ENCODE measurements around the gene KIAA1217.

The KIAA1217 gene

DNA sequence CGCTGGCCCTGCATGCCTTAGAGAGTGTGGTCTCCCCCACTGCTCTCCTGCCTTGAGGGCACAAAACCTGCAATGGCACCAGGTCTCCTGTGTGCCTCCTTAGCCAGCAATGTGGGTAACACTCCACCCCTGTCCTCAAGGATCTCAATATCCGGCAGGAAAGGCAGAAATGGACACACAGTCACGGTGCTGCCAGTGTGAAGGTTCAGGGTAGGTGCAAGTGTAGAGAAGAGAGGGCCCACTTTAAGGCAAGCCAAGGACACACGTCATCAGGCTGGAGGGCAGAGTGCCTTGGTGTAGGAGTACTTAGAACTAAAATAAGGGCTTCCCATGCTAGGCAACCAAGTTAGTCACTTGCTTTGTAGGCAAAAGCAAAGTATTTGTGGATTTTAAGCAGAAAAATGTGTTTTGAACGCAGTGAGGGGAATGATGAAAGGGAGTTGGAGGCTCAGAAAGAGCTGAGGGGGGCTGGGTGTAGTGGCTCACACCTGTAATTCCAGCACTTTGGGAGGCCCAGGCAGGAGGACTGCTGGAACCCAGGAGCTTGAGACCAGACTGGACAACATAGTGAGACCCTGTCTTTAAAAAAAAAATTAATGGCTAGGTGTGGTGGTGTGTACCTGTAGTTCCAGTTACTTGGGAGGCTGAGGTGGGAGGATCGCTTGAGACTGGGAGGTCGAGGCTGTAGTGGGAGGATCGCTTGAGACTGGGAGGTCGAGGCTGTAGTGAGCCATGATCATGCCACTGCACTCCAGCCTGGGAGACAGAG, 361.9 kb downstream of the KIAA1217 start:
- DNase-seq (ENCODE audit: extremely low read depth, low read depth) = no peak
- no peak for TF ChIP-seq CTCF (IDR thresholded peaks at IDR 0.05; ENCODE audit: low read depth, low read length, missing control alignments)
- no peak overlapping the region for H3K4me3 ChIP-seq (replicated peaks; ENCODE audit: low read depth, low read length)

GRCh38 chr10:24571870-24572450, 363.0 kb downstream of the KIAA1217 start:
- no peak for TF ChIP-seq CTCF (IDR thresholded peaks at IDR 0.05; ENCODE audit: low read depth, low read length, missing control alignments)
- DNase-seq (ENCODE audit: extremely low read depth, low read depth) = no peak
- H3K4me3 ChIP-seq (replicated peaks; ENCODE audit: low read depth, low read length) = no peak overlapping the region

DNA sequence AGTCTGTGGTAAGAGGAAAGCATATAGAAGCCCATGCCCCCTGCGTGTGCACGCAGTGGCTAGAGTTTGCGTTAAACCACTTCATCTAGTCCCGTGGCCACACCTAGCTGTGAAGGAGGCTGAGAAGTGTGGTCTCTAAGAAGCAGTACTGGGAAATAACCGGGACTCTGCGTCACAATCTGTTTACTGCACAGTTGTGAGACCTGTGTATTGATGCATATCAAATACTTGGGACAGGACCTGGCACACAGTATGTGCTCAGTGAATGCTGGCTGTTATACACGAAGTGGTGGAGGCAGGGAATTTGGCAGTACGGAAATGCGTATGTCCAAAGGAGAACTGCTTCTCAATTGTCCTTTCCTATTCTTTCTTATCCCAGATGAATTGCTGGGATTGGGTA, 365.2 kb downstream of the KIAA1217 start:
- DNase-seq (ENCODE audit: extremely low read depth, low read depth) = no peak
- TF ChIP-seq CTCF (IDR thresholded peaks at IDR 0.05; ENCODE audit: low read depth, low read length, missing control alignments) = no peak
- no peak overlapping the region for H3K4me3 ChIP-seq (replicated peaks; ENCODE audit: low read depth, low read length)

DNA sequence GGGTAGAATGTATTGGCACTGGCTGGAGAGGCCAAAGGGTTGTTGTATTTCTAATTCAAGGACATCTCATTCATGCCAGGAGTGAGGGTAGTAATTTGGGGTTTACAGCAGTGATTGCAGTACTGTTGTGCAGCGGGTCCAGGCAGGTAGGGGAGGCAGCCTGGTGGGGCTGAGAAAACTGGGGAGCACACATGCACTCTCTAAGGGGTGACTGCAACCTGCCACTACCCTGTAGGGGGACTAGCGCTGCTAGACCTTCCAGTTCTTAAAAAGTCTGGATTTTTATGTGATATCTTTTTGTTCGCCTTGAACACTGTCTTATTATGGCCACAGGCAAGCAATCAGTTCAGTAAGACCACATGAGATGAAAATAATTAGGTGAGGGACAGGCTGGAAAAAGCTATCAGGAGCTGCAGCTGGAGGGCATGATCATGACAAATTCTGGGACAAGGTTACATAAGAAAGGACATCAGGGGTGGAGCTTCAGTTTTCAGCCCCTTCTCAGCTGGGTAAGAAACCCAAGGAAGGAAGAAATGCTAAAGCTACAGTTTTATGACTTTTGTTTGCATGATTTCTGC, 365.7 kb downstream of the KIAA1217 start:
- DNase-seq (ENCODE audit: extremely low read depth, low read depth) = no peak
- no peak overlapping the region for H3K4me3 ChIP-seq (replicated peaks; ENCODE audit: low read depth, low read length)
- no peak for TF ChIP-seq CTCF (IDR thresholded peaks at IDR 0.05; ENCODE audit: low read depth, low read length, missing control alignments)

DNA sequence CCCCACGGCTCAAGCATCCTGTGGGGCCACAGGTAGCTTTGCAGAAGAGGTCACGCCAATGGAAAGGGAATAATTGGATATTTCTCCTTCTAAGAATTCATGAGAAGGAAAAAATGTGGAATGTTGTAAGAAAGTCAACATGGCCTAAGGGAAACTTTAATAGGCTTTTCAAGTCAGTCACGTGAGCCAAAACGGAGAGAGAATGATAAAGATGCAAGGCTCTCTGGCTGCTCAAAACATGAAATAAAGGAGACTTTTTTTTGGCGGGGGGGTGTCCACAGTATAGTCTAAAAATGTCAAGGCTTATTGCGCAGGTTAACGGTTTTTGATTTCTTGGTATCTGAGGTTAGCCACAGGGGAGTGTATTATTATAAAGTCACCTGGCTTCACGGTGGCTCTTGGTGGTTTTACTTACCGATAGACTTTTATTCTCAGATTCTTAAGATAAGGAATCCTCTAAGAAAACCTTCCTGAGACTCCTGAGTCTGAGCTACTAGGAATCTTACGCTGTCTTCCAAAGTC, 366.6 kb downstream of the KIAA1217 start:
- DNase-seq (ENCODE audit: extremely low read depth, low read depth) = no peak
- no peak for TF ChIP-seq CTCF (IDR thresholded peaks at IDR 0.05; ENCODE audit: low read depth, low read length, missing control alignments)

GRCh38 chr10:24579448-24579847, 370.5 kb downstream of the KIAA1217 start:
- no peak for DNase-seq (ENCODE audit: extremely low read depth, low read depth)
- no peak for TF ChIP-seq CTCF (IDR thresholded peaks at IDR 0.05; ENCODE audit: low read depth, low read length, missing control alignments)
- H3K4me3 ChIP-seq (replicated peaks; ENCODE audit: low read depth, low read length) = no peak overlapping the region

More for the DNA sequence above, 366.6 kb downstream of the KIAA1217 start:
- no peak overlapping the region for H3K4me3 ChIP-seq (replicated peaks; ENCODE audit: low read depth, low read length)

Data from HFF-Myc (cell line).